ENCODE measurements around the gene SLC22A3.

SLC22A3 gene

GRCh38 chr6:160489091-160489490 is 140.9 kb downstream of the SLC22A3 start:
- no peak for DNase-seq (ENCODE audit: low read depth)
- TF ChIP-seq CTCF (conservative IDR thresholded peaks at IDR 0.05; ENCODE audit: control insufficient read depth, insufficient read depth, low read depth, low read length): no peak
- no peak overlapping the region for H3K4me3 ChIP-seq (ENCODE audit: control insufficient read depth, low read depth, low read length)

GRCh38 chr6:160494576-160494975 is 146.4 kb downstream of the SLC22A3 start:
- no peak overlapping the region for H3K4me3 ChIP-seq (ENCODE audit: control insufficient read depth, low read depth, low read length)
- no peak for TF ChIP-seq CTCF (conservative IDR thresholded peaks at IDR 0.05; ENCODE audit: control insufficient read depth, insufficient read depth, low read depth, low read length)

DNA sequence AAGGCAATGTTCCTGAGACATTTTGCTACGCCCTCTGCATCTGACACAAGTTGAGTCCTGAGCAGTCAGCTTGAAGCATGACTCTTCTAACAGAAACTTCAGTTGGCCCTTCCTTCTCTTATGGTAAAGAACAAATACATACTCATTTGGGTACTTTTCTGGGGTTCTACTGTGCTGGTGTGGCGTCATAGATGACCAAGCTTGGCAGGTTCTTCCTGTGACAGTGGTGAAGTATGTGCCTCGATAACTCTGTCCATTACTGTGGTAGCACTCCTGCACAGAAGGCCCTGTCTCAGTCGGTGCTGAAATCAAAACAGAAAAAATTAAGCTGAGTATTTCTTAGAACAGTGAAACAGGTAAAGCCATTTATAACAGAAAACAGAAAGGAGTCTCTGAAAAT is 152.5 kb downstream of the SLC22A3 start:
- TF ChIP-seq CTCF (conservative IDR thresholded peaks at IDR 0.05; ENCODE audit: control insufficient read depth, insufficient read depth, low read depth, low read length): no peak
- H3K4me3 ChIP-seq (ENCODE audit: control insufficient read depth, low read depth, low read length): no peak overlapping the region
- no peak for DNase-seq (ENCODE audit: low read depth)

More at GRCh38 chr6:160494576-160494975, 146.4 kb downstream of the SLC22A3 start:
- DNase-seq (ENCODE audit: low read depth): no peak
